ENCODE results near the gene DNER.
"Not testable (repeated sequence)": the region's sequence is repeated elsewhere in the genome, so short reads cannot be mapped to it uniquely, and the experiment has no call there.

DNER gene

DNA sequence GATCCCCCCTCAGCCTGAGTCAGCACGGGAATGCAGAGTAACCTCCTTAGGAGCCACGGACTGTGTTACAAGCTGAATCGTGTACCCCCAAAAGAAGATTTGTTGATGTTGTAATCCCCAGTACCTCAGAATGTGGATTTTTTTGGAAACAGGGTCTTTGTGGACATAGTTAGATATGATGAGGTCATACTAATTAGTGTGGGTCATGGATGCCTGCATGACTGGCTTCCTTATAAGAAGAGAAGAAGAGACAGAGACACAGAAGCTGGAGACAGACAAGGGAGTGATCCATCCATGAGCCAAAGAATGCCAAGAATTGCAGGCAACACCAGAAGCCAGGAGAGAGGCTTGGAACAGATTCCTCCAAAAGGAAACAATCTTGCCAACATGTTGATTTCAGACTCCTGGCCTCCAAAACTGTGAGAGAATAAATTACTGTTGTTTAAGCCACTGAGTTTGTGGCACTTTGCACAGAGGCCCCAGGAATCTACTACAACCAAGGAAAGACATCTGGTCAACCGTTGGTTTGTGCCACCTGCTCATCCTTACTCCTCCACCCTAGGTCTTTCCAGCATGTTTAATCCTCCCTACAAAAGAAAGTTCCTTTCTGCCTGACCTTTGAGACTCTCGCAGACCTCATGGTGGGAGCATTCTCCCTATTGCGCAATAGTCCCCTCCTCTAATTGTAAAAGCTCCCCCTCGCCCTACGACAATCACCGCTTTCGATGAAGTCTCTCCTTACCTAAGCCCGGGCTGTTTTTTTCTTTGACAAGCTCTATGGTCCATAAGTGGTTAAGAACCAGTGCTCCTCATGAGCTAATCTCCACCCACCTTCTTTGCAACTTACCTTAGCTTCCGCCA is 91.6 kb downstream of the DNER start:
- Mint-ChIP-seq H3K4me1 (no peaks in the 10 kb centered on the region), H3K27me3 (peaks cover 51% of the 10 kb centered on the region), H3K27ac (ENCODE audit: low read depth) (no peak overlapping the region), H3K9me3 (no peaks in the 10 kb centered on the region), H3K36me3 (ENCODE audit: insufficient read depth) (no peaks in the 10 kb centered on the region), H3K4me3 (no peak overlapping the region)
- ATAC-seq (replicated peaks; ENCODE audit: extremely low read depth, poor library complexity, severe bottlenecking) (no peak), DNase-seq (ENCODE audit: low spot score in 2 of 2) (no peak)

DNA sequence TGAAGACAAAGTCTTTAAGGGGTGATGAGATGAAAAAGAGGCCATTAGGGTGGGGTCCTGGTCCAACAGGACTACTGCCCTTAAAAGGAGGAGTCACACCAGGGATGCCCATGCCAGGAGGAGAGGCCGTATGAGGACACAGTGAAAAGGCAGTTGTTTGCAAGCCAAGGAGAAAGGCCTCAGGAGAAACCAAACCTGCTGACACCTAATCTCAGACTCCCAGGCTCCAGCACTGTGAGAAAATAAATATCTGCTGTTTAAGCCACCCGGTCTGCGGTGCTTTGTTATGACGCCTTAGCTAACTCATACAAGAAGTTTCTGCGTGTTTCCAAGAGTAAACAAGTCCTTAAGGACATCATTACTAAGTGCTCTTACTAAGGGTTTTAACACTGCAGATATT is 93.6 kb downstream of the DNER start:
- Mint-ChIP-seq H3K27me3 (peaks cover 46% of the 10 kb centered on the region), H3K27ac (ENCODE audit: low read depth) (no peak overlapping the region), H3K36me3 (ENCODE audit: insufficient read depth) (no peaks in the 10 kb centered on the region), H3K9me3 (no peaks in the 10 kb centered on the region), H3K4me3 (no peak overlapping the region), H3K4me1 (no peaks in the 10 kb centered on the region)
- ATAC-seq (replicated peaks; ENCODE audit: extremely low read depth, poor library complexity, severe bottlenecking) (no peak), DNase-seq (ENCODE audit: low spot score in 2 of 2) (no peak)

DNA sequence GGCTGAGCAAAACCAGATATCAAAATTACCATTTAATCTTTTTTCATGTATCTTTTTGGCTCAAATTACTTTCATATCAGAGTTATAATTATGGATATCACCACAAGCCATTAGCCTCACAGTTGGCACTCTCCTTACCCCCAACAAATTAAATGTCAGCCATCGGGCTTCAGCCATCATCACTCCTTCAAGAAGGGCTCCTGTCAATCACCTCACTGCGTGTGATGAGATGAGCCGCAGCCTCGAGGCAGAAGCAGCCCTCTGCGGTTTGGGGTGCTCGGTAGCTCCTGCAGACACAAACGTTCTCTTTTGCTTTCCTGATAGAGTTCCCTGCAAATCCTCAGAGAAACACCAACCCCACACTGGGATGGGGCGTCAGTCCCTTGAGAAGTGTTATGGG is 94.1 kb downstream of the DNER start:
- H3K27ac Mint-ChIP-seq (ENCODE audit: low read depth) = no peak overlapping the region
- H3K4me1 Mint-ChIP-seq = no peaks in the 10 kb centered on the region
- no peaks in the 10 kb centered on the region for H3K9me3 Mint-ChIP-seq
- no peaks in the 10 kb centered on the region for H3K36me3 Mint-ChIP-seq (ENCODE audit: insufficient read depth)
- ATAC-seq (replicated peaks; ENCODE audit: extremely low read depth, poor library complexity, severe bottlenecking) = no peak
- H3K4me3 Mint-ChIP-seq = no peak overlapping the region
- DNase-seq (ENCODE audit: low spot score in 2 of 2) = no peak
- H3K27me3 Mint-ChIP-seq = peaks cover 41% of the 10 kb centered on the region

DNA sequence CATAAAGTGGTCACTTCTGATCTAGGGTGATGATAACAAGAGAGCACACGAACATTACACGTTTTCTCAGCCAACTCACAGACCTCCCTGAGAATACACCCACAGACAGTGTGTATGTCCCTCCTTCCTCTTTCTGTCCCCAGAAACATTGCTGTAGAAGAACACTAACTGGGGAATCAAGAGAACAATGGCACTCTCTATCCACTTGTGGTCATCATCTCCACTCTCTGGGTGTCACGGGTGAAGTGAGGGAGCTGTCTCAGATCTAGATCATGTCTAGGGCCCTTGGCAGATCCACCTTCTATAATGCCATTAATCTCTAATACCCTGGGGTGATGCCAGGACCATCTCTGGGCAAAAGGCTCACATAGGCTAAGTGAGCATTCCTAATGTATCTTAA is 97.9 kb downstream of the DNER start:
- Mint-ChIP-seq H3K4me1 (no peaks in the 10 kb centered on the region), H3K27me3 (peaks cover 4% of the 10 kb centered on the region), H3K36me3 (ENCODE audit: insufficient read depth) (no peaks in the 10 kb centered on the region), H3K9me3 (no peaks in the 10 kb centered on the region), H3K4me3 (no peak overlapping the region), H3K27ac (ENCODE audit: low read depth) (no peak overlapping the region)
- no peak for ATAC-seq (replicated peaks; ENCODE audit: extremely low read depth, poor library complexity, severe bottlenecking)
- no peak for DNase-seq (ENCODE audit: low spot score in 2 of 2)

DNA sequence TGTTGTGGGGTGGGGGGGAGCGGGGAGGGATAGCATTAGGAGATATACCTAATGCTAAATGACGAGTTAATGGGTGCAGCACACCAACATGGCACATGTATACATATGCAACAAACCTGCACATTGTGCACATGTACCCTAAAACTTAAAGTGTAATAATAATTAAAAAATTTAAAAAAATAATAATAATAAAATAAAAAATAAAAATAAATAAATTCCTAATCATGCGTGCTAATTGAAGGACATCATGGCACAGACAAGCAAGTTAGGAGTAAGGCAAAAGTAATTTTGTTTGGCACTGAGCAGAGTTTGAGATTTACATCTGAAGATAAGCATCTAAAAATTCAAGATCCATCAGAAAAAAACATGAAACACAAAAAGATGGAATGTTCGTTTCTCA is 100.3 kb downstream of the DNER start:
- H3K27me3 Mint-ChIP-seq; DNase-seq (ENCODE audit: low spot score in 2 of 2); H3K27ac Mint-ChIP-seq (ENCODE audit: low read depth); H3K4me3 Mint-ChIP-seq; ATAC-seq (replicated peaks; ENCODE audit: extremely low read depth, poor library complexity, severe bottlenecking); H3K4me1 Mint-ChIP-seq; H3K36me3 Mint-ChIP-seq (ENCODE audit: insufficient read depth); H3K9me3 Mint-ChIP-seq: not testable (repeated sequence)

DNA sequence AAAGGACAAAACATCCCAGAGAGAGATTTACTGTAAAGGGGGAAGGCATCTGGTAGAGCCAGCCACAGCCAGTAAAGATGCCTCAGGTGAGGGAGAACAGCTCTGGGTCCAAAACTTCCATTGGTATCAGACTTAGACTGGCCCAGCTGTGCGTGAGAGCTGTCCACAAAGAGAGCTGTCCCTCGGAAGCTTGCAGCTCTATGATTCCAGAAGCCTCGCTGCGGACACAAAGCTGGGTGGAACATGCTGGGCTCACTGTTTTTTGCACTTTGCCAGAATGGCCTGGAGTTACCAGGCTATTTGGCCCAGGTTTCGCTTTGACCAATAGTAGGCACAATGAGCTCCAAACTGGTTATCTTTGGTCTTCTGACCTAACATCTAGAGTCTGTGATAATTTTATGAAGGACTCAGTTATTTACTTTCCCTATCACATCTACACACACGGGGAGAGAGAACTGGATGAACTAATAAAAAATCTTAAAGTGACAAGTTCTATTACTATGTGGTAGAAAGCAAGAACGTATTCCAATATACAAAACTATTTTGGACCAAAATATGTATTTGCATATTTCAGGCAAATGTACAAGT is 101.9 kb downstream of the DNER start:
- ATAC-seq (replicated peaks; ENCODE audit: extremely low read depth, poor library complexity, severe bottlenecking) (no peak), DNase-seq (ENCODE audit: low spot score in 2 of 2) (no peak)
- Mint-ChIP-seq H3K36me3 (ENCODE audit: insufficient read depth) (no peaks in the 10 kb centered on the region), H3K4me1 (no peaks in the 10 kb centered on the region), H3K4me3 (no peak overlapping the region), H3K27ac (ENCODE audit: low read depth) (no peak overlapping the region), H3K9me3 (no peaks in the 10 kb centered on the region), H3K27me3 (no peaks in the 10 kb centered on the region)

DNA sequence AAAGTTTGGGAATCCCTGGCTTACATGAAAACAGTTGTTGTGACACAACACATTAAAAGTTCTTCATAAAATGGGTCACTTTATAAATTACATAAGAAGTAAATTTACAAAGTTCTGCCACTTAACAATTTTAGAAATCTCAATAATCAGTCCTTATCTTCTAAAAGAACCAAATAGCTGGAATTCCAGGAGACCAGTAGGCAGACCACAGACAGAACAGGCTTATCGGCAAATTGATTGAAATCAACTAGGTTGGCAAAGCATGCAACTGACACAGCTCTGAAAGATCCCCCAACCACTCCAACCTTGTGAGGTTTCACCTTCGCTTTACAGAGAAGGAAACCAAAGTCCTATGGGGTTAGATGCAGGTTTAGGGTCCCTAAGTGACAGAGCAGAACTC is 103.0 kb downstream of the DNER start:
- Mint-ChIP-seq H3K4me3 (no peak overlapping the region), H3K4me1 (no peaks in the 10 kb centered on the region), H3K36me3 (ENCODE audit: insufficient read depth) (no peaks in the 10 kb centered on the region), H3K9me3 (no peaks in the 10 kb centered on the region), H3K27me3 (peaks cover 2% of the 10 kb centered on the region), H3K27ac (ENCODE audit: low read depth) (no peak overlapping the region)
- no peak for ATAC-seq (replicated peaks; ENCODE audit: extremely low read depth, poor library complexity, severe bottlenecking)
- DNase-seq (ENCODE audit: low spot score in 2 of 2) = no peak

DNA sequence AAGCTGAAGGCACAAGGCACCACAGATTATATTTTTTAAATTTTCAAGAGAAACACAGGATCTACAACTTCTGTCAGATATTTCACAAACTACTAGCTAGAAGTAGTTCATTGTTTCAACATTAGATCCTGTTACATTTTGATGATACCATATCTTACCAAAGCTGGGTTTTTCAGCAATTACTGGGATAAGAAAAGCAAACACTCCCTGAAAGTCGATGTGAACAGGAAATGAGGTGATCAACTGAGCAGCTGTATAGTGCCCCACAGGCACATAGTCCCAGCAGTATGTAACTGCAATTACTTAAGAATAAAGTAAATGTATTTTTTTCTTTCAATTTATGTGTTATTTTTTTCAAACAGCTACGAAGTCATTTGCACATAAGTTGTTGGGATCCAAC is 103.5 kb downstream of the DNER start:
- ATAC-seq (replicated peaks; ENCODE audit: extremely low read depth, poor library complexity, severe bottlenecking) = no peak
- Mint-ChIP-seq H3K9me3 (no peaks in the 10 kb centered on the region), H3K27ac (ENCODE audit: low read depth) (no peak overlapping the region), H3K4me1 (no peaks in the 10 kb centered on the region), H3K4me3 (no peak overlapping the region), H3K27me3 (peaks cover 7% of the 10 kb centered on the region), H3K36me3 (ENCODE audit: insufficient read depth) (no peaks in the 10 kb centered on the region)
- DNase-seq (ENCODE audit: low spot score in 2 of 2) = no peak

DNA sequence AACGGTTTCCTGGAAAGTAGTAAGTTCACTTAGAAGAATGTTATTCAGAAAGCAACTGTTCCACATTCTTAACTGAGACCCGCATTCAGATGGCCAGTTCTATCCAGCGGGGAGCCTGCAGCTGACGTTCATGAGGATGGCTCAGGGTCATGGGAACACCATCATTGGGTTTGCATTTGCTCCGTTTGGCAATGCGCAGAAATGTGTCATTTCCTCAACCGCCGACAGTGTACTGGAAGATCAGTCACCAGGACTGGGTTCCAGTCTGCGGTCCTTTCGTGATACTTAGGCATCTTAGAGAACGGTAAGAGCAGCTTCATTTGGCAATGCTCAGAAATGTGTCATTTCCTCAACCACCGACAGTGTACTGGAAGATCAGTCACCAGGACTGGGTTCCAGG is 104.0 kb downstream of the DNER start:
- Mint-ChIP-seq H3K4me1 (no peaks in the 10 kb centered on the region), H3K27me3 (peaks cover 13% of the 10 kb centered on the region), H3K4me3 (no peak overlapping the region), H3K36me3 (ENCODE audit: insufficient read depth) (no peaks in the 10 kb centered on the region), H3K9me3 (no peaks in the 10 kb centered on the region), H3K27ac (ENCODE audit: low read depth) (no peak overlapping the region)
- ATAC-seq (replicated peaks; ENCODE audit: extremely low read depth, poor library complexity, severe bottlenecking) = no peak
- DNase-seq (ENCODE audit: low spot score in 2 of 2) = no peak

DNA sequence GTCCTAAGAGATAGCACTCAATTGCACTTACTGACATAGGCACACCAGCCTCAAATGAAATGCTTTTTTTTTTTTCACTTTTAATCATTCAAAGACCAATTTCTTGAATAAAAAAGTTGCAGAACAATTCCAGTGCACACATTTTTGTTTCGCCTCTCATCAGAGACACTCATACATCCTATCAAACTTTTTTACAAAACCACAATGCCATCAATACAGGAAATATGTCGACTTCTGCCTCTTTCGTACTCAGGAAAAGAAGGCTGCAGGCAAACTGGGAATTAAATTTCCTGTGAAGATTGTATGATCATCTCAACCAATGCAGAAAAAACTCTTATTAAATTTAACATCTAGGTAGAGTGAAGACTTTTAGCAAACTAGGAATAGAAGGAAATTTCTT is 112.4 kb downstream of the DNER start:
- ATAC-seq (replicated peaks; ENCODE audit: extremely low read depth, poor library complexity, severe bottlenecking) = no peak
- Mint-ChIP-seq H3K9me3 (peaks cover 3% of the 10 kb centered on the region), H3K27ac (ENCODE audit: low read depth) (no peak overlapping the region), H3K4me3 (no peak overlapping the region), H3K27me3 (peaks cover 63% of the 10 kb centered on the region), H3K36me3 (ENCODE audit: insufficient read depth) (no peaks in the 10 kb centered on the region), H3K4me1 (no peaks in the 10 kb centered on the region)
- DNase-seq (ENCODE audit: low spot score in 2 of 2) = no peak

DNA sequence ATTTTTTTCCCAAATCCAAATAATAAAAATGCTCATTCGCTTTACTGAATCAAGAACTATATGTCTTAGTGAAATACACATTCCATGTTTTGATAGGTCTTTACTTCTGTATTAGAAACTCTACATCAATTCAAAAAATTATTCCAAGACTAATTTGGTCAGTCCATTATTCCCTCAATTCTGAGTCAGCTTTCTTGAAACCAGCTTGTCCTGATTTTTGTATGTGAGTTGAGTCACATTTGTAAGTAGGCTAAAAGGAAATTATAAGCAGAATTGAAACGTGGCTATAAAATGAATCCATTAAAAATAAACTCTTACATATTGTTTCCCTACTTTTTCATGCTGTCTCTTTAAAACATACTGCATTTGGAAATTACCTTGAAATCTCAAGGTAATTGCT is 113.0 kb downstream of the DNER start:
- peaks cover 61% of the 10 kb centered on the region for H3K27me3 Mint-ChIP-seq

DNA sequence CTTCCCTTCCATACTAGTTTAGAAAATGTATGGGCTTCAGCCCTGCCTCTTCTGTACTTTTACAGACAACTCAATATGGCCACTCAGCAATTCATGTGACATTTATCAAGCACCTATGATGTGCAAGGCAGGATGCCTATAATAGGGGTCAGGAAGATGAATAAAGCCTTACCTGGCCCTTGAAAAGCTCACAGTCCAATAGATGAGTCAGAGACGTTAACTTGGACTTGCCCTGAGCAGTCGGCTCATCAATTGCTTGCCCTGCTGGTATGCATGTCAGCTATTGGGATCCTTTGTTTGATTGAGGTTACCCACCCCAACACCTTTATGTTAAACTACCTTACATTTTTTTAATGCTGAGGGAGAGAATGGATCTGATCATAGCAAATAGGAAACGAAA is 116.1 kb downstream of the DNER start:
- Mint-ChIP-seq H3K4me1 (no peaks in the 10 kb centered on the region), H3K27ac (ENCODE audit: low read depth) (no peak overlapping the region), H3K9me3 (peaks cover 3% of the 10 kb centered on the region), H3K36me3 (ENCODE audit: insufficient read depth) (no peaks in the 10 kb centered on the region), H3K4me3 (no peak overlapping the region), H3K27me3 (peaks cover 51% of the 10 kb centered on the region)
- DNase-seq (ENCODE audit: low spot score in 2 of 2) = no peak
- ATAC-seq (replicated peaks; ENCODE audit: extremely low read depth, poor library complexity, severe bottlenecking) = no peak

More for the DNA sequence above, 113.0 kb downstream of the DNER start:
- H3K27ac Mint-ChIP-seq (ENCODE audit: low read depth) = no peak overlapping the region
- H3K9me3 Mint-ChIP-seq = peaks cover 3% of the 10 kb centered on the region
- no peaks in the 10 kb centered on the region for H3K36me3 Mint-ChIP-seq (ENCODE audit: insufficient read depth)
- no peak overlapping the region for H3K4me3 Mint-ChIP-seq
- no peak for ATAC-seq (replicated peaks; ENCODE audit: extremely low read depth, poor library complexity, severe bottlenecking)
- no peak for DNase-seq (ENCODE audit: low spot score in 2 of 2)
- no peaks in the 10 kb centered on the region for H3K4me1 Mint-ChIP-seq

DNA sequence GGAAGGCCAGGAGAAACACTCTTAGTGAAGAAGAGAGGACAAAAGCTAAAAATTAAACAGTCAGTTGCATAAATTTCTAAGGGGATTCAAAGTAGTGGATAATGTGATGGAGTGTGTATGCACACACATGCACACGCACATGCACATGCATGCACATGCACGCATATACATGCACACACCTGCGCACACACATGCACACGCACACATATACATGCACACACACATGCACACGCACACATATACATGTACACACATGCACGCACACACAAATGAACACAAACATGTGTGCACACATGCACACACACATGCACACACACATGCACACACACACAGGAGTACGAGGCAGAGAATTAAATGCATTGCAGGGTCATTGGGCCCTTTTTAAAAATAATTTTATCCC is 117.6 kb downstream of the DNER start:
- Mint-ChIP-seq H3K9me3 (no peaks in the 10 kb centered on the region), H3K4me3 (no peak overlapping the region), H3K4me1 (no peaks in the 10 kb centered on the region), H3K36me3 (ENCODE audit: insufficient read depth) (no peaks in the 10 kb centered on the region), H3K27ac (ENCODE audit: low read depth) (no peak overlapping the region), H3K27me3 (peaks cover 44% of the 10 kb centered on the region)
- ATAC-seq (replicated peaks; ENCODE audit: extremely low read depth, poor library complexity, severe bottlenecking) (no peak), DNase-seq (ENCODE audit: low spot score in 2 of 2) (no peak)

Data from central memory CD8-positive, alpha-beta T cell (primary cell).